Mesenteric fat pad (tissue), 1 donor: ENCODE data around the gene CENPVL1. TPM values are rescaled to one million over a fixed set of nuclear protein-coding genes. Genes with fewer than 3 reads are reported as not detected.

Experiments used
- total RNA-seq: library from RNA; stranded (reverse); fragmentation: NEBNext Ultra II Directional; extraction: Animal tissue kit (Norgen Biotek cat#: 25700); gene quantifications from one replicate; pipeline ENCODE4 v1.2.1, GENCODE V29; 2021
- donor health status: DM: yes; HTN: yes; CAD: no.

CENPVL1 gene
- total RNA-seq, 1 donor from 2014 or later: not detected

Other genes with a start within 250 kb of the CENPVL1 start
- 0.58 TPM for gene NUDT11, start 213.9 kb upstream of the CENPVL1 start, total RNA-seq
- gene CENPVL3, start 91.6 kb upstream of the CENPVL1 start, total RNA-seq: not detected
- gene CENPVL2, start 27.7 kb upstream of the CENPVL1 start, total RNA-seq: not detected
- 7.3 TPM for gene GSPT2, start 32.9 kb downstream of the CENPVL1 start, total RNA-seq
- gene MAGED1, start 183.1 kb downstream of the CENPVL1 start, total RNA-seq: 61.7 TPM